Measurements from ENCODE around the gene PMF1. TPM values are rescaled to one million over a fixed set of nuclear protein-coding genes. Genes with fewer than 3 reads are reported as not detected.

Gene PMF1
- total RNA-seq, 1 donor from 2014 or later, result 80.9 TPM

DNA sequence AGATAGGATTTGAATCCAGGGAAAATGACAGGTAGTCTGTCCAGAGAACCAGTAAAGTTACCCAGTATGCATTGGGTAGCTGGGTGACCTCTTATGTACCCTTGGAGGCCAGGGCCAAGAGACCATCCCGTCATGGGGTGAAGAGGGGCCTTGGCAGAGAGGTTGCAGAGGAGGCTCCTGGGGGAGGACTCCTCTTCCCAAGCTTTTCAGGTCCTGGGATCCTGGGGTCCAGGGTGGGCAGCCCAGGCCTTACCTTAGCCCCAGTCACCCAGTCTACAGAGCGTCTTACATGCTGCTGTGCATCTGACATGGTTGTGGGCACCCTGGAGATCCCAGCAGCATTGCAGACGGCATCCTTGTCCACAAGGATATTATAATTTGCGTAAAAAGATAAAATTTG, 14.0 kb downstream of the PMF1 start:
- DNase-seq (ENCODE audit: low spot score, unreplicated experiment), result no peak
- no peak overlapping the region for H3K27ac Mint-ChIP-seq
- H3K27me3 Mint-ChIP-seq, result no peaks in the 10 kb centered on the region
- H3K4me3 Mint-ChIP-seq (ENCODE audit: low read depth), result no peak overlapping the region
- peaks cover 22% of the 10 kb centered on the region for H3K36me3 Mint-ChIP-seq (ENCODE audit: insufficient read depth)
- peaks cover 3% of the 10 kb centered on the region for H3K4me1 Mint-ChIP-seq (ENCODE audit: low read depth)
- H3K9me3 Mint-ChIP-seq (ENCODE audit: low read depth), result no peaks in the 10 kb centered on the region
- TF ChIP-seq, protein P1, sequence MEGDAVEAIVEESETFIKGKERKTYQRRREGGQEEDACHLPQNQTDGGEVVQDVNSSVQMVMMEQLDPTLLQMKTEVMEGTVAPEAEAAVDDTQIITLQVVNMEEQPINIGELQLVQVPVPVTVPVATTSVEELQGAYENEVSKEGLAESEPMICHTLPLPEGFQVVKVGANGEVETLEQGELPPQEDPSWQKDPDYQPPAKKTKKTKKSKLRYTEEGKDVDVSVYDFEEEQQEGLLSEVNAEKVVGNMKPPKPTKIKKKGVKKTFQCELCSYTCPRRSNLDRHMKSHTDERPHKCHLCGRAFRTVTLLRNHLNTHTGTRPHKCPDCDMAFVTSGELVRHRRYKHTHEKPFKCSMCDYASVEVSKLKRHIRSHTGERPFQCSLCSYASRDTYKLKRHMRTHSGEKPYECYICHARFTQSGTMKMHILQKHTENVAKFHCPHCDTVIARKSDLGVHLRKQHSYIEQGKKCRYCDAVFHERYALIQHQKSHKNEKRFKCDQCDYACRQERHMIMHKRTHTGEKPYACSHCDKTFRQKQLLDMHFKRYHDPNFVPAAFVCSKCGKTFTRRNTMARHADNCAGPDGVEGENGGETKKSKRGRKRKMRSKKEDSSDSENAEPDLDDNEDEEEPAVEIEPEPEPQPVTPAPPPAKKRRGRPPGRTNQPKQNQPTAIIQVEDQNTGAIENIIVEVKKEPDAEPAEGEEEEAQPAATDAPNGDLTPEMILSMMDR (IDR thresholded peaks at IDR 0.05; ENCODE audit: unreplicated experiment), result no peak

DNA sequence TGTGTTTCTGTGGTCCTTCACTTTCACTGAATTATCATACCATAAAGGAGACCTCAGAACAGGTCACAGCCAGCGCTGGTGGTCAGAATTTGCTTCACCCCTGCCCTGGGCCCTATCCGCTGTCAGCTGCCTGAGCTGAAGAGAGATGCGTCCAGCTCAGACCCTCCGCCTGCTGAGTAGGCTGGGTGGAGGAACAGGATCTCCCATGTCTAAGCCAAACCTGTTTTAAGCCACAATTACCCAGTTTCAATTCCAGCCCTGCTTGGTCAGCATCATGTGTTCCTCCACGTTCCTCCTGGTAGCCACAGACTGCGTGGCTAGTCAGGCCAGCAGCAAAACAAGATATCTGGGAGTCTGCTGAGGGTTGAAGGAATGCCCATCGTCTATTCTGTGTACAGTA, 15.7 kb downstream of the PMF1 start:
- Mint-ChIP-seq H3K4me1 (ENCODE audit: low read depth) (peaks cover 3% of the 10 kb centered on the region), H3K36me3 (ENCODE audit: insufficient read depth) (peaks cover 13% of the 10 kb centered on the region), H3K4me3 (ENCODE audit: low read depth) (no peak overlapping the region), H3K27ac (no peak overlapping the region), H3K9me3 (ENCODE audit: low read depth) (no peaks in the 10 kb centered on the region), H3K27me3 (no peaks in the 10 kb centered on the region)
- DNase-seq (ENCODE audit: low spot score, unreplicated experiment), result no peak
- TF ChIP-seq, protein P1 (IDR thresholded peaks at IDR 0.05; ENCODE audit: unreplicated experiment), result no peak

DNA sequence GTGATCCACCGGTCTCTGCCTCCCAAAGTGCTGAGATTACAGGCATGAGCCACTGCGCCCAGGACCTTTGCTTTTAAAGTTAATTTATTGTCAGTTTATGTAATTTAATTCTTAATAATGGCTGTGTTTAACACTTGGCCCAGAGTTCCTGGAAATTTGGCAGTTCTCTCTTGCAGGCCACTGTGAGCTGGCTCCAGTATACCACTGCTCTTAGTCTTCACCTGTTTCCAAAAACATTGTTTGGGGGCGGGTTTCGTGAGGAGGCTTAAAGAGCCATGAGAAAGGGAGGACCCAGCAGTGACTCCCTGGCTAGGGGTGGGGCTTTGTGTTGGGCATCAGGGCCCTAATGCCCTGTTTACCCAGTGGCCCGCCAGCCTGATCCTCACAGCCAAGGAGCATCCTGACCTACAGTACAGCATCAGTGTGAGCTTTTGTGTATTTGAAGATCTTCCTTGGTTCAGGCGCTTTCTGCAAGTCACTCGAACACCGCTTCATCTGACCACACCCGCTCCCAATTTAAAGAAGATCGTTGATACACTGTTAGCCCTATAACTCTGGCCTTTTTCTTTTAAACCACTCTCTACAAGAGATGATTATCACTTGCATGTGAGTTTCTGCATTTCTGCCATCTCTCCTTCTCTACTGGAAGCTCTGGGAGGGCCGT, 17.1 kb downstream of the PMF1 start:
- Mint-ChIP-seq H3K27me3 (no peaks in the 10 kb centered on the region), H3K9me3 (ENCODE audit: low read depth) (no peaks in the 10 kb centered on the region), H3K4me3 (ENCODE audit: low read depth) (no peak overlapping the region), H3K4me1 (ENCODE audit: low read depth) (peaks cover 3% of the 10 kb centered on the region), H3K36me3 (ENCODE audit: insufficient read depth) (peaks cover 13% of the 10 kb centered on the region), H3K27ac (no peak overlapping the region)
- TF ChIP-seq, protein P1 (IDR thresholded peaks at IDR 0.05; ENCODE audit: unreplicated experiment), result no peak
- no peak for DNase-seq (ENCODE audit: low spot score, unreplicated experiment)

DNA sequence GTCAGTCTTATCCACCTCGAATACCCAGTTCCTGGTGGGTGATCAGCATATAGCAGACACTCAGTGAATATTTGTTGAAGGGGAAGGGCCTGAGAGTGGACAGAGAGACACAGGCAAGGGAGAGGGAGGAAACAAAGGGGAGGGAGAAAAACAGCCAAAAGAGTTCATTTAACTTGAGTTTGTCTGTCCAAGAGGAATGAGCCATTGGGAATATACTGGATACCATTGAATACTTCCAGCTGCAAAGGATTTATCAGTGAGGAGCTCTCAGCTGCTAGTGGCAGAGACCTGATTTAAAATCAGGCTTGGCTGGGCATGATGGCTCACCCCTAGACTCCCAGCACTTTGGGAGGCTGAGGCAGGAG, 17.6 kb downstream of the PMF1 start:
- Mint-ChIP-seq H3K27me3 (no peaks in the 10 kb centered on the region), H3K36me3 (ENCODE audit: insufficient read depth) (peaks cover 11% of the 10 kb centered on the region), H3K27ac (no peak overlapping the region), H3K4me3 (ENCODE audit: low read depth) (no peak overlapping the region), H3K9me3 (ENCODE audit: low read depth) (no peaks in the 10 kb centered on the region), H3K4me1 (ENCODE audit: low read depth) (peaks cover 1% of the 10 kb centered on the region)
- TF ChIP-seq, protein P1 (IDR thresholded peaks at IDR 0.05; ENCODE audit: unreplicated experiment), result no peak
- no peak for DNase-seq (ENCODE audit: low spot score, unreplicated experiment)

DNA sequence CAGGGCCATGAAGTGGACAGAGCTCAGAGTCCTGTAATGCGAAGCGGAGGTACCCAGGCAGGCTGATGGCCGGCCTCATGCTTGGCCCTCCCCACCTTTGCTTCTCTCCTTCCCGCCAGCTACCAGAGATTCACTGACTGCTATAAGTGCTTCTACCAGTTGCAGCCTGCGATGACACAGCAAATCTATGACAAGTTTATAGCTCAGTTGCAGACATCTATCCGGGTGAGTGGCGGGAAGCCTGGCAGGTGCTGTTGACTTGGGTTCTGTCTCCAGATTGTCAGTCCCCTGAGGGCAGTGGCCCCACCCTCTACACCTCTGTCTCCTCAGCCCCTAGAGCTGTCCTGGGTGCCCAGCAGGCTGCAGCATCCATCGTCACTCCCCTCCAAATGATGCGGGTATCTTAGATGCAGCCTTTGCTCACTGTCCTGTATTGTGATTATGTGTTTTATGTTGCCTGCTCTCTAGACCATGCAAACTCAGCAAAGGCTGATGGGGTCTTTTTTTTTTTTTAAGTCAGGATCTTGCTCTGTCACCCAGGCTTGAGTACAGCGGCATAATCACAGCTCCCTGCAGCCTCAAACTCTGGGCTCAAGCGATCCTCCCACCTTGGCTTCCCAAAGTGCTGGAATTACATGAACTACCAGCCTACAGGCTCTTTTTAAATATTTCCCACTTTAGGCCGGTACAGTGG, 19.5 kb downstream of the PMF1 start:
- no peak overlapping the region for H3K4me3 Mint-ChIP-seq (ENCODE audit: low read depth)
- DNase-seq (ENCODE audit: low spot score, unreplicated experiment), result no peak
- no peaks in the 10 kb centered on the region for H3K27me3 Mint-ChIP-seq
- TF ChIP-seq, protein P1 (IDR thresholded peaks at IDR 0.05; ENCODE audit: unreplicated experiment), result no peak
- no peak overlapping the region for H3K27ac Mint-ChIP-seq
- H3K4me1 Mint-ChIP-seq (ENCODE audit: low read depth), result no peaks in the 10 kb centered on the region
- no peaks in the 10 kb centered on the region for H3K9me3 Mint-ChIP-seq (ENCODE audit: low read depth)
- H3K36me3 Mint-ChIP-seq (ENCODE audit: insufficient read depth), result peaks cover 16% of the 10 kb centered on the region
